Testis (tissue), 2 donors: ENCODE data around the gene ZNF888.

ENCODE experiments used
- POLR2A ChIP-seq: fragments of 450-650 bp; IDR thresholded peaks from one replicate; pipeline ENCODE4 v1.6.1; 2017; ENCODE audit warnings: antibody characterized with exemption, mild to moderate bottlenecking, moderate library complexity
- TF ChIP-seq, protein P1 (sequence below), 3 experiments: fragments of 450-650 bp in 2 of 3; fragments of 200-600 bp in 1 of 3; sonication (generic) in 1 of 3; IDR thresholded peaks; one replicate each; pipeline ENCODE4 v1.5.1; 2016 to 2019; ENCODE audit warnings: antibody characterized with exemption in 3 of 3, mild to moderate bottlenecking in 2 of 3, moderate library complexity in 1 of 3

DNA sequence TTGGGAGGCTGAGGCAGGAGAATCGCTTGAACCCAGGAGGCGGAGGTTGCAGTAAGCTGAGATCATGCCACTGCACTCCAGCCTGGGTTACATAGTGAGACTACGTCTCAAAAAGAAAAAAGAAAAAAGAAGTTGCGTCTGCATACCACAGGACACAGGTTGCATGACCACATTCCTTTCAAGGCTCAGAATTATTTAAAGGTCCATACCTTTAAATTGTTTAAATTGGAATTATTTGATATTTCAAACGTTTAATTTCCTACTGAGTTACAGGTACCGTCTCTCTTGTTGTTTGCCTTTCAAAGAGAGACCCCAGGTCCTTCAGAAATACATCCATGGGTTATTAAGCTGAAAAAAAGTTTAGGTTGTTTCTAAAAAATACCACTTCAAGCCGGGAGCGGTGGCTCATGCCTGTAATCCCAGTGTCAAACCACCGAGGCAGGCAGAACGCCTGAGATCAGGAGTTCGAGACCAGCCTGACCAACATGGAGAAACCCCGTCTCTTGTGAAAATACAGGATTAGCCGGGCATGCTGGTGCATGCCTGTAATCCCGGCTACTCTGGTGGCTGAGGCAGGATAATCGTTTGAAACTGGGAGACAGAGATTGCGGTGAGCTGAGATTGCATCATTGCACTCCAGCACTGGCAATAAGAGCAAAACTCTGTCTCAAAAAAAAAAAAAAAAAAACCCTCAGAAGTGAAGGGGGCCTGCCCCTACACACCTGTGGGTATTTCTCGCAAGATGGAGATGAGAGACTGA, 20.8 kb upstream of the ZNF888 start:
- TF ChIP-seq, protein P1, sequence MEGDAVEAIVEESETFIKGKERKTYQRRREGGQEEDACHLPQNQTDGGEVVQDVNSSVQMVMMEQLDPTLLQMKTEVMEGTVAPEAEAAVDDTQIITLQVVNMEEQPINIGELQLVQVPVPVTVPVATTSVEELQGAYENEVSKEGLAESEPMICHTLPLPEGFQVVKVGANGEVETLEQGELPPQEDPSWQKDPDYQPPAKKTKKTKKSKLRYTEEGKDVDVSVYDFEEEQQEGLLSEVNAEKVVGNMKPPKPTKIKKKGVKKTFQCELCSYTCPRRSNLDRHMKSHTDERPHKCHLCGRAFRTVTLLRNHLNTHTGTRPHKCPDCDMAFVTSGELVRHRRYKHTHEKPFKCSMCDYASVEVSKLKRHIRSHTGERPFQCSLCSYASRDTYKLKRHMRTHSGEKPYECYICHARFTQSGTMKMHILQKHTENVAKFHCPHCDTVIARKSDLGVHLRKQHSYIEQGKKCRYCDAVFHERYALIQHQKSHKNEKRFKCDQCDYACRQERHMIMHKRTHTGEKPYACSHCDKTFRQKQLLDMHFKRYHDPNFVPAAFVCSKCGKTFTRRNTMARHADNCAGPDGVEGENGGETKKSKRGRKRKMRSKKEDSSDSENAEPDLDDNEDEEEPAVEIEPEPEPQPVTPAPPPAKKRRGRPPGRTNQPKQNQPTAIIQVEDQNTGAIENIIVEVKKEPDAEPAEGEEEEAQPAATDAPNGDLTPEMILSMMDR (IDR thresholded peaks at IDR 0.05), result no peak
- TF ChIP-seq POLR2A, result no peak
